HG02870 (cell line): ENCODE results near the gene NHLRC1.
"Not testable (repeated sequence)": the region's sequence is repeated elsewhere in the genome, so short reads cannot be mapped to it uniquely, and the experiment has no call there.

Source experiments
- ATAC-seq: cut with Tn5 transposase; IDR thresholded peaks from one replicate; pipeline ENCODE4 v1.9.1; 2021; ENCODE audit warnings: mild to moderate bottlenecking, moderate library complexity; ENCODE audit not compliant: unreplicated experiment

Gene NHLRC1

GRCh38 chr6:18122128-18123093, at the start of gene NHLRC1:
TSS of gene NHLRC1 (minus strand) at chr6:18122677. CDS start at chr6:18122606, 71 bp downstream.
- ATAC-seq: peak; percentile 89

GRCh38 chr6:18171871-18172270, 49.4 kb upstream of the NHLRC1 start:
- no peak for ATAC-seq

GRCh38 chr6:18168264-18168663, 45.8 kb upstream of the NHLRC1 start:
- ATAC-seq: no peak

- ATAC-seq: no peak
Observed at GRCh38 chr6:18166312-18167036, 44.0 kb upstream of the NHLRC1 start.

- no peak for ATAC-seq
Observed at GRCh38 chr6:18165751-18166150, 43.3 kb upstream of the NHLRC1 start.

- ATAC-seq: no peak
Observed at GRCh38 chr6:18162401-18162800, 39.9 kb upstream of the NHLRC1 start.

- no peak for ATAC-seq
Observed at GRCh38 chr6:18161431-18161830, 39.0 kb upstream of the NHLRC1 start.

GRCh38 chr6:18160911-18161310, 38.4 kb upstream of the NHLRC1 start:
- ATAC-seq: no peak

GRCh38 chr6:18155864-18156421, 33.5 kb upstream of the NHLRC1 start:
- ATAC-seq: peak; percentile 23

GRCh38 chr6:18155150-18155863, 32.8 kb upstream of the NHLRC1 start, which contains the start of gene KDM1B:
TSS of gene KDM1B (plus strand) at chr6:18155422. CDS start at chr6:18159896, 4,474 bp downstream.
- ATAC-seq: peak; percentile 83

GRCh38 chr6:18154507-18155149, 32.2 kb upstream of the NHLRC1 start, which contains the start of gene TPMT:
TSS of gene TPMT (minus strand) at chr6:18155077. CDS start at chr6:18149127, 5,950 bp downstream.
- peak; percentile 47 for ATAC-seq

GRCh38 chr6:18153311-18153703, 30.8 kb upstream of the NHLRC1 start:
- ATAC-seq: no peak

- no peak for ATAC-seq
Observed at GRCh38 chr6:18151801-18152200, 29.3 kb upstream of the NHLRC1 start.

GRCh38 chr6:18151391-18151790, 28.9 kb upstream of the NHLRC1 start:
- not testable (repeated sequence) for ATAC-seq

- no peak for ATAC-seq
Observed at GRCh38 chr6:18148304-18149025, 26.0 kb upstream of the NHLRC1 start.

GRCh38 chr6:18147616-18148015, 25.1 kb upstream of the NHLRC1 start:
- ATAC-seq: no peak

- no peak for ATAC-seq
Observed at GRCh38 chr6:18147160-18147559, 24.7 kb upstream of the NHLRC1 start.

- ATAC-seq: no peak
Observed at GRCh38 chr6:18142591-18142861, 20.0 kb upstream of the NHLRC1 start.

GRCh38 chr6:18141805-18142590, 19.5 kb upstream of the NHLRC1 start:
- ATAC-seq: no peak
